Activated naive CD4-positive, alpha-beta T cell (primary cell): ENCODE data around the gene TEX29.

Experiments used
- DNase-seq, 4 experiments: peaks; one replicate each; lab custom pipeline; 2025; lab: John Stamatoyannopoulos, UW

Gene TEX29

GRCh38 chr13:111291908-111292307 is 28.5 kb upstream of the TEX29 start:
- DNase-seq, result no peak

GRCh38 chr13:111292710-111293485 is 27.5 kb upstream of the TEX29 start:
- DNase-seq, result no peak

DNA sequence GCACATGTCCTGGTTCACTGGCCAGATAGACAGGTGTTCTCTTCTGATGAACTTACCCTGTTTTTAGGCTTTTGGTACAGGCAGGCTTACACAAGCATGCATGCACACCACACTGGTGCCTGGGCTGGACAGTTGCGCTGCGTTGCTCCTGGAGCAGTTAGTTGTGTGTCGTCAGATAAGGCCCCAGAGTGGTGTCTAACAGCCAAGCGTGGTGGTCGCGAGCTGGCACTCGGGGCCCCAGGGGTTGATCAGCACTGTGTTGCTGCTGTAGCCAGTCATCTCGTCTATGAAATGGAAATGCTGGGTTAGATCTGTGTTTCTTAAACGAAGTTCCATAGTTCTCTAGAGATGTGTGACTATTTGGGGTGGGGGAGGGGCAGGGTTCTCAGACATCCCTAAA is 24.6 kb upstream of the TEX29 start:
- DNase-seq, result no peak

GRCh38 chr13:111296417-111296816 is 24.0 kb upstream of the TEX29 start:
- DNase-seq, result no peak

DNA sequence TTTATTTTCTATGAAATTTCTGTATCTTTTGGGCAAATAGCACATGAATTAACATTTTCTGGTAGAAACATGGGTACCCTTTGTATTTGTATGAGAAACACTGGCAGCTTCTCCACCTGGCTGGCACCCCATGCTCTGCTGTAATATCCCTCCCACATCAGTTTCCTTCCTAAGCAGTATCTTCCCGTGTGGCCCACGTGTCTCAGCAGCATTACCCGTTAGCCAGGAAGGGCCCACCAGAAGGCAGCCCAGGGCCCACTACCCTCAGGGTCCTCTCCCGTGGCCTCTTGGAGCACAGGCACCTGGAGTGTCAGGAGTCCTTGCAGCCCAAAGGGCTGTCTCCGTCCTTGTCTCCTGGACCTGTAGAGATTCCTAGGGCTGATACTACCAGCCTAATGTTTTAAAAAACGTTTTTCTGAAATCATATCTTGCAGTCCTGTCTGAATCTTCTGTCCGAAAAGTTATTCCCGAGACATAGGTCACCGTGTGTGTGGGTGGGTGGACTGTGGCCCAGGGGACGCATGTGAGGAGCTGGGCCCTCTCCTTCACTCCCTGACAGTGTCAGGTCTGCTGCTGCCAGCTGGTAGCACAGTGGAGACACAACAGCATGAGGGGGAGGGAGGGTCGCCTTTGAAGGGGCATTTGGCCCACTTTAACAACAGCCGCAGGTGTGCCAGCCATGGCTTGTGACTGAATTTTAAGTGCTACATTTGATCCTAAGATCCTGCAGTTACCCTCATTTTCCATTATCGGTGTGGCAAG is 22.0 kb upstream of the TEX29 start:
- no peak for DNase-seq

DNA sequence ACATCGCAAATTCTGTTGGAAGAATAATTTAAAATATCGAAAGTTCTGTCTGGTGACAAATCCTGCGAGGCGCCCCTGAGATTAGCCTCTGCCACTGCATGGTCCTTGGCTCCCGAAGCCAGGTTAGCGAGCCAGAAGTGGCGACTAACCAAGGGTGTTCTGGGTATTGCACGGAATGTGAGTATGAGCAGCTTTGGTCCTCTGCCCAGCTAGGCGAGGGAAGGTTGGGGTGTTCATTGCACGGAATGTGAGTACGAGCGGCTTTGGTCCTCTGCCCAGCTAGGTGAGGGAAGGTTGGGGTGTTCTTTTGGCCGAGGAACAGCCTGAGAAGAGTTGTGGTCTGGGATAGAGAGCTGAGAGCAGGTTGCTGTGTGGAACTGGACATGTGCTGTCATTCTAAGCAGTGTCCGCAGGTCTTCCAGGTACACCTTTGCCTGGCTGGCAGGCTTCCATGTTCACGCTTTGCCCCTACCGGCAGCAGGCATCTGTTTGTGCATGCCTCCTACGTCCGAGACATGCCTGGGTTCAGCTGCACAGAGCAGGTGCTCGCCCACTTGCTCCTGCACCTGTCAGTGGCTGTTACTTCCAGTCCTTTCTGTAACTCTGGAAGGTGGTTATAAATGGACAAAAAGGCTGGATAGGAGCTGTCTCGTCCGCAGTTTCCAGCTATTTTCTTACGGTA is 18.3 kb upstream of the TEX29 start:
- no peak for DNase-seq

DNA sequence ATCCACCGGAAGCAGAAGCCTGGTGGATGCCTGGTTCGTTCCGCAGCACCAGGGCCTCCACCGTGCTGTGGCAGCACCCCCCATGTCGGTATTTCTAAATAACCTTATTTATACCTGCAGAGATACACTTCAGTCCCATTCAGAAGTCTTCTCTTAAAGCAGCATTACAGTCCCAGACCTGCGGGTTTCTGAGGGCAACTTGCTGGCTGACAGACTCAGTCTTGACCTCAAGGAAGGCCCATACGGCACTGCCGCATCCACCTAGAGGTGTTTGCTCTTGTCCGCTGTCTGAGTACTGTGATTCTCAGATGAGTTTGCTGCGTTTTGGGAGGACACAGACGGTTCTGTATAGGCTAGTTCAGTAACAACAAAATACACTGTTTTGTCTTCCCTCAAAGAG is 16.9 kb upstream of the TEX29 start:
- DNase-seq, result no peak

GRCh38 chr13:111304041-111304544 is 16.3 kb upstream of the TEX29 start:
- no peak for DNase-seq

DNA sequence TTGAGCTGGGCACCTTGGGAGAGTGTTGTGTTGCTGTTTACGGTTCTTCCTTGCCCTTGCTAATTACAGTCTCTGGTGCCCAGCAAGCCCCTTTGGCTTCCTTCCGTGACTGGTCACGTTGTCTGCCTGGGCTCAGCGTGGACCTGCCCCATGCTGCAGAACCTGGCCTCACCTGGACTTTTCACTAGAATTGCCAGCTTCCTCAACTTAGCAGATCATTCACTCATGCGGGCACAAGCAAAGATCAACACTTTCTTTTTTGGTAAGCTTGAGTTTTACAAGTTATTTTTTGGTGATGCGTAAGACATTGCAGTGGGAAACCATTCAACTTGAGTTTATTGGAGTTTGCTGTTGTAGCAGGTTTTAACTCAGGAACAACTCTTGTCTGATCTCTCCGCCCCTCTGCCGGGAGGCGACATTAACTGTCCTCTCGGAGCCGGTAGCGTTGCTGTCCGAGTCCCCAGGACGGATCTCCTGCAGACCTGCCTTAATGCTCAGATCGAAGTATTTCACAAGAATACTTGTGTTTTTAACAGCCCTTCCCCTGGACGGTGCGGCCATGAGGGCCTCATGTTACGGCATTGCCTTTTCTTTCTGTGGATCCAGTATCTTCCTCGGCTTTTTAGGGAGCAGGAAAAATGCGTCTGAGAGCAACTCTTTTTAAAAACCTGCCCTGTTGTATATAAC is 15.7 kb upstream of the TEX29 start:
- no peak for DNase-seq

- no peak for DNase-seq
Observed at GRCh38 chr13:111312944-111313590, 7.4 kb upstream of the TEX29 start.

- DNase-seq, result no peak
Observed at GRCh38 chr13:111313911-111314425, 6.5 kb upstream of the TEX29 start.

DNA sequence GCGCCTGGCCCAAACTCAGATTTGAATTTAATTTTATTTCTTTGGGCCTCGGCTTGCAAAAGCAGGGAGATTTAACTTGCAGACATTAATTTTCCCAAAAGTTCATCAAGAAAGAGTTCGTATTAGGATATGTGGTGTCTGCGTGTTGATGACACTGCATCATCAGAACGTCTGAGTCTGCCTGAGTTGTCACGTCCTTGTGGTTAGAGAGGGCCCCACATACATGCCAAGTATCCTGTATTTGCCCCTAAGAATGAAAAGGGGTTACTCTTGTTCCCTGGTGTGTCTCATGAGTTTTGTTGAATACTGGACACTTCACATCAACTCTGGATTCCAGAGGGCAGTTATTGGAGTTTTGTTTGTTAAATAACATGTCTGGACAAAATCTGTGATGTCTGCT is 5.6 kb upstream of the TEX29 start:
- no peak for DNase-seq

- no peak for DNase-seq
Observed at GRCh38 chr13:111315347-111315995, 5.0 kb upstream of the TEX29 start.

- no peak for DNase-seq
Observed at GRCh38 chr13:111316161-111316730, 4.2 kb upstream of the TEX29 start.

DNA sequence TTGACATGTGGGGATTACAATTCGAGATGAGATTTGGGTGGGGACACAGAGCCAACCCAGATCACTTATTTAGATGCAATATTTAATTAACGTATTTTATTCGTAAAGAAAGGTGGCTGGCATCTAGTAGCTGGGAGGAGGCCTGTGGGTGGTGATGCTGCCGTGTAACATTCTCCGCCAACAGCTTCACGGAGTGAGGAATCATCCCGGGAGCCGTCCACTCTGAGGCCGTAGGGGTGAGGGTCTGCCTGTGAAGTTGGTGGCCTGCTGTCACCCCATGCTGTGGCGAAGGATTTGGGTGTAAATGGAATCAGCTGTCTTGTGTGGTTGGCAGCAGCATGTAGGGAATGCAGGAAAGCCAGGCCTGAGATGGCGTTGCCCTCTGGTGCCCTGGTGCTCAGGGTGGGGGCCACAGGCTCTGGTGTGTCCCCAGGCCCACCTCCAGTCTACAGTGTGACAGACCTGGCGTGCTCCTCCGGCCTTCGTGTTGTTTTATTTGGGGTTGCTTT is 3.3 kb upstream of the TEX29 start:
- no peak for DNase-seq

- DNase-seq, result no peak
Observed at GRCh38 chr13:111317571-111318345, 2.7 kb upstream of the TEX29 start.

DNA sequence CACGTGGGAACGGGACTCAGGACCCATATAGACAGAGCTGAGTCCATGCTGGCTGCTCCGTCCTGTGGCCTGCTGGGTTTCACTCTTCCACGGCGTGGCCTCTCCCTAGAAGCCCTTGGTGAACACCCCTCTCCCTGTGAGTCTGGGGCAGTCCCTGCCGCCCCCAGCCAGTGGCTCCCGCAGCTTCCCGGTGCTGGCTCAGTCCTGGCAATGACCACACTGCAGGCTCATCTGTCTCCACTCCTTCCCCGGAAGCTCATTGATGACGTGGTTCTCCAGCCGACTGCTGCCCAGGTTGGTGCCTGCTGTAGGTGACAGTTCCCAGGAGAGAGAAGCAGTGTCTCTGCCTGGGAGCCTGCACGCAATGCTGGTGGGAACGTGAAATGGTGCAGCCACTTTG is 2.1 kb upstream of the TEX29 start:
- no peak for DNase-seq

DNA sequence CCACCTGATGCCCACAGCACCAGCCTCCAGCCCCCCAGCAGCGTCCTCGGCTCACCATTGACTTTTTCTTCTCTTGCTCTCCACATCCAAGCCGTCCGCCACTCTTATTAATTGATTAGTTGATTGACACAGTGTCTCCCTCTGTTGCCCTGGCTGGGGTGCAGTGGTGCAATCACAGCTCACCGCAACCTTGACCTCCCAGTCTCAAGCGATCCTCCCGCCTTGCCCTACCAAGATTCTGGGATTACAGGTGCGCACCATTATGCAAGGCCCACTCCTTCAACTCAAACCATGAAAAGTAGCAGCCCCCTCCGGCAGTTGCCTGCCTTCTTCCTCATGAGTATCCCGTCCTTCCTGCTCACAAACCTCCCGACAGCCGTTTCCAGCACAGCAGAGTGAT is 921 bp upstream of the TEX29 start:
- no peak for DNase-seq
